ENCODE results near the gene CTSA.

DNA sequence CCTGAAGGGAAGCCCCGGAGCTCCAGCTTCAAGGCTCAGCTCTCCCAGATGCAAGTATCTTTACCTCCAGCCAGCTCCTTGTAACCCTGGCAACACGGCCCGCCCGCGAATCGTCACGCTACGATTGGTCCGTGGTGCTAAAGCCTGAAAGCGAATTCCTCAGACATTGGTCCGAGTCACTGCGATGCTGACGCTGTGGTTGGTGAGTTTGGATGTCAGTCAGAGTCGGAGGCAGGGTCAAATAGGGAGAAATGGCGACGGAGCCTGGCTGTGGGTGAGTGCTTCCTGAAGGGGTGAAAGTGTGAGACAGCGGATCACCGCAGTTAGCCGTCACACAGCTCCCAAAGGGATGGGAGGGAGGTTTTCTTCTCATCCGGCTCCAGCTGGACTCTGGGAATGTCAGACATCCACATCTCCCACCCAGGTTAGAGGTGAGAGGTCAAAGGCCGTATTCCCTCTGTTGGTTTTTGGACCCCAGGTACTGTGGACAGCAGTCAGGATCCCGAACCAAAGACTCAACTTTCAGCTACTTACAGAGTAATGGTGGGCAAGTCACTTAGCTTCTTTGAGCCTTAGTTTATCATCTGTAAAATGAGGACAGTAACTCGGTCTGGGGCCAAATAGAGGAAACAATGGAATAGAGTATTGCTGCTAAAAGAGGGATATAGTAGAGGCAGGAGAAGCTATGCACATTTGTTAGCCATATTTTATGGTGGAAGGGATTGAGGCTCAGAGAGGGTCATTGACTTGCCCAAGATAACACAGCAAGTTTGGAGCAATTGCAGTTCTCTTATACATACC lies 9.9 kb upstream of the CTSA start, which contains the start of gene ZSWIM1:
- TF ChIP-seq CTCF (IDR thresholded peaks at IDR 0.05) (no peak), POLR2AphosphoS5 (IDR thresholded peaks at IDR 0.05) (peak; percentile 86), EP300 (IDR thresholded peaks at IDR 0.05) (no peak), POLR2A (IDR thresholded peaks at IDR 0.05; ENCODE audit: low read depth) (peak; percentile 16)
